Measurements from ENCODE around the gene SLC27A2.
"Not testable (repeated sequence)": the region's sequence is repeated elsewhere in the genome, so short reads cannot be mapped to it uniquely, and the experiment has no call there.

Gene SLC27A2

GRCh38 chr15:50168783-50169411 is 13.1 kb upstream of the SLC27A2 start:
- TF ChIP-seq CTCF (conservative IDR thresholded peaks at IDR 0.05; ENCODE audit: low read depth): no peak
- no peak overlapping the region for H3K27ac ChIP-seq
- POLR2A ChIA-PET (ENCODE audit: low non-redundant PET): no interaction called here
- DNase-seq (ENCODE audit: low spot score): no peak
- CTCF ChIA-PET: interaction anchor here (0.7 to 1.4 kb wide), 2 partner anchors 147 to 1883 kb away, joined by 3 to 4 read pairs; no protein-coding TSS in a partner anchor

GRCh38 chr15:50172360-50172895 is 9.6 kb upstream of the SLC27A2 start:
- H3K27ac ChIP-seq; DNase-seq (ENCODE audit: low spot score); POLR2A ChIA-PET (ENCODE audit: low non-redundant PET); CTCF ChIA-PET: not testable (repeated sequence)

- POLR2A ChIA-PET (ENCODE audit: low non-redundant PET): no interaction called here
- H3K27ac ChIP-seq: no peak overlapping the region
- DNase-seq (ENCODE audit: low spot score): no peak
- TF ChIP-seq CTCF (conservative IDR thresholded peaks at IDR 0.05; ENCODE audit: low read depth): no peak
- CTCF ChIA-PET: no interaction called here
These were observed 5.1 kb upstream of the SLC27A2 start for GRCh38 chr15:50176869-50177268.

GRCh38 chr15:50180091-50180490 is 1.9 kb upstream of the SLC27A2 start:
- TF ChIP-seq CTCF (conservative IDR thresholded peaks at IDR 0.05; ENCODE audit: low read depth): no peak
- CTCF ChIA-PET: interaction anchor here (0.5 to 0.8 kb wide), 4 partner anchors 17 to 1686 kb away, joined by 3 to 6 read pairs (median 5); no protein-coding TSS in a partner anchor
- no peak for DNase-seq (ENCODE audit: low spot score)
- POLR2A ChIA-PET (ENCODE audit: low non-redundant PET): no interaction called here
- H3K27ac ChIP-seq: no peak overlapping the region

GRCh38 chr15:50180582-50180981 is 1.4 kb upstream of the SLC27A2 start:
- ChIA-PET POLR2A (ENCODE audit: low non-redundant PET) (no interaction called here), CTCF (interaction anchor here (0.6 to 0.8 kb wide), 3 partner anchors 16 to 1686 kb away, joined by 3 to 5 read pairs (median 5); no protein-coding TSS in a partner anchor)
- TF ChIP-seq CTCF (conservative IDR thresholded peaks at IDR 0.05; ENCODE audit: low read depth): no peak
- H3K27ac ChIP-seq: no peak overlapping the region
- DNase-seq (ENCODE audit: low spot score): no peak

- no peak for DNase-seq (ENCODE audit: low spot score)
- ChIA-PET CTCF (interaction anchor here (0.6 to 2.0 kb wide), 2 partner anchors 22 to 135 kb away, joined by 3 to 5 read pairs; no protein-coding TSS in a partner anchor), POLR2A (ENCODE audit: low non-redundant PET) (no interaction called here)
- no peak for TF ChIP-seq CTCF (conservative IDR thresholded peaks at IDR 0.05; ENCODE audit: low read depth)
- H3K27ac ChIP-seq: no peak overlapping the region
These were observed 611 bp upstream of the SLC27A2 start for GRCh38 chr15:50181201-50181968.
